Thyroid gland (tissue), 4 donors: ENCODE measurements around the gene ZDHHC11B. TPM values are rescaled to one million over a fixed set of nuclear protein-coding genes. Genes with fewer than 3 reads are reported as not detected.

Source experiments
- DNase-seq, 2 donors: peaks; one replicate each; pipeline ENCODE4 v3.0.0-alpha.2; 2019
- H3K27ac ChIP-seq, 3 donors: fragments of 200-600 bp; sonication (generic); 1 replicate in 2 of 3; 2 replicates in 1 of 3; pipeline ENCODE4 v1.5.1; 2016 to 2019; ENCODE audit warnings: mild to moderate bottlenecking in 1 of 3, moderate library complexity in 1 of 3
- H3K27me3 ChIP-seq: fragments of 200-600 bp; sonication (generic); one replicate; pipeline ENCODE4 v1.5.1; 2019
- H3K36me3 ChIP-seq, 2 donors: fragments of 200-600 bp; sonication (generic); one replicate each; pipeline ENCODE4 v1.5.1; 2016 to 2019
- H3K4me1 ChIP-seq, 2 donors: fragments of 200-600 bp; sonication (generic); one replicate each; pipeline ENCODE4 v1.5.1; 2017 to 2019
- H3K4me3 ChIP-seq, 3 donors: fragments of 200-600 bp; sonication (generic); replicated peaks in 1 of 3; 1 replicate in 2 of 3; 2 replicates in 1 of 3; pipeline ENCODE4 v1.5.1; 2016; ENCODE audit warnings: mild to moderate bottlenecking in 1 of 3
- H3K9me3 ChIP-seq: fragments of 200-600 bp; sonication (generic); one replicate; pipeline ENCODE4 v1.5.1; 2017
- POLR2A ChIP-seq, 2 donors: fragments of 450-650 bp; IDR thresholded peaks; one replicate each; pipeline ENCODE4 v1.6.1; 2017; ENCODE audit warnings: antibody characterized with exemption in 2 of 2, mild to moderate bottlenecking in 2 of 2, moderate library complexity in 1 of 2
- WGBS, 2 donors: methylation state at CpG; one replicate each; pipeline ENCODE4 v1.1.5; 2017; 5-methylcytosine and 5-hydroxymethylcytosine counted together
- intact Hi-C: fragments of 100-400 bp; cut with DNase I; formaldehyde crosslinking; loops from one replicate; pipeline ENCODE4 v1.15.1; 2023
- total RNA-seq, 4 donors: library from RNA; depleted of rRNA; stranded (reverse); fragments of >200 nt; gene quantifications; one replicate each; pipeline ENCODE4 v1.2.3, GENCODE V29; 2016
- TF ChIP-seq, protein P1 (sequence below), 6 experiments: fragments of 200-600 bp in 3 of 6; fragments of 450-650 bp in 3 of 6; sonication (generic) in 3 of 6; IDR thresholded peaks; one replicate each; pipeline ENCODE4 v1.5.1; 2016 to 2019; ENCODE audit warnings: antibody characterized with exemption in 6 of 6, mild to moderate bottlenecking in 2 of 6, inconsistent platforms in 1 of 6, moderate library complexity in 1 of 6

The ZDHHC11B gene
- total RNA-seq, 4 donors from 2014 or later: 1.6 to 6.8 (median 2.9) TPM

DNA sequence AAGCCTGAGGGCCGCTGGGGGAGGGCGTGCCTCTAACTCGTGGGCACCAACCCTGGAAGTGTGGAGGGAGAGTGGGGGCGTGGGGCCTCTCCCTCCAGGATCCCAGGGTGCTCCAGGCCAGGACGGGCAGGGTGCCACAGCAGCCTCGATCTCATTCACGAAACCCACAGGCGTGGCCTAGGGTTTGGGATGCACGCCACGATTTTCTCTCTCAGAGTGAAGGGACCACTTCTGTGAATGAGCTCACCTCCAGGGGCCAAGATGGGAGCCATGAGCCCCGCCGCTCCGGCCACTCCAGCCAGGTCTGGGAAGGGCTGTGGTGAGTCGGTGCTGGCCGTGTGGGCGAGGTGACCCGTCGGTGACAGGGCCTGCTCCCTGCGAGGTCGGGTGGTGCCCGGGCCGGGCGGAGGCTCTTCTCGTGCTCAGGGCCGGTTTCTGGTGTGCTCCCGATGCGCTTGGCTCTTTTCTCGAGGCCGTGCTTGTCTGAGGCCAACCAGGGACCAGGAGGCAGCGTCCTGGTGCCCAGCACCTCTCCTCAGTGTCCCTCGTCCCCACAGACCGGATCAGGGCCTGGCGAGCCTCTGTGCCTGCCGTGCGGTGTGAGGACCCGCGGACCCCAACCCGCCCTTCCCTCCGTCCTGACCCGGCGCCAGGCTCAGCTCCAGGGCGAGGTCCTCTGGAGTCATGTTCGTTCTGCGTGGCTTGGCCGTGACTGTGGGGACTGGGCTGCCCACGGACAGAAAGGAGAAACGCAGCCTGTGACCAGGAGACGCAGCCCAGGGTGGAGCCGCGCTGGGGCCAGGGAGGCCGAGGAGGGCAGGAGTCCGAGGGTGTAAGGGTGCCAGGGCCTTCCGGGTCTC, 122.4 kb downstream of the ZDHHC11B start:
- no peak for TF ChIP-seq POLR2A (IDR thresholded peaks at IDR 0.05)
- TF ChIP-seq, protein P1, sequence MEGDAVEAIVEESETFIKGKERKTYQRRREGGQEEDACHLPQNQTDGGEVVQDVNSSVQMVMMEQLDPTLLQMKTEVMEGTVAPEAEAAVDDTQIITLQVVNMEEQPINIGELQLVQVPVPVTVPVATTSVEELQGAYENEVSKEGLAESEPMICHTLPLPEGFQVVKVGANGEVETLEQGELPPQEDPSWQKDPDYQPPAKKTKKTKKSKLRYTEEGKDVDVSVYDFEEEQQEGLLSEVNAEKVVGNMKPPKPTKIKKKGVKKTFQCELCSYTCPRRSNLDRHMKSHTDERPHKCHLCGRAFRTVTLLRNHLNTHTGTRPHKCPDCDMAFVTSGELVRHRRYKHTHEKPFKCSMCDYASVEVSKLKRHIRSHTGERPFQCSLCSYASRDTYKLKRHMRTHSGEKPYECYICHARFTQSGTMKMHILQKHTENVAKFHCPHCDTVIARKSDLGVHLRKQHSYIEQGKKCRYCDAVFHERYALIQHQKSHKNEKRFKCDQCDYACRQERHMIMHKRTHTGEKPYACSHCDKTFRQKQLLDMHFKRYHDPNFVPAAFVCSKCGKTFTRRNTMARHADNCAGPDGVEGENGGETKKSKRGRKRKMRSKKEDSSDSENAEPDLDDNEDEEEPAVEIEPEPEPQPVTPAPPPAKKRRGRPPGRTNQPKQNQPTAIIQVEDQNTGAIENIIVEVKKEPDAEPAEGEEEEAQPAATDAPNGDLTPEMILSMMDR (IDR thresholded peaks at IDR 0.05): no peak
- Histone ChIP-seq H3K4me3 (no peak overlapping the region), H3K4me1 (peaks cover 18 to 26% of the 10 kb centered on the region in 2 donors), H3K36me3 (no peaks in the 10 kb centered on the region), H3K27me3 (no peaks in the 10 kb centered on the region), H3K9me3 (no peaks in the 10 kb centered on the region), H3K27ac (no peak overlapping the region)
- intact Hi-C loops: no loop called here
- 96 to 98% methylated on average over 50 to 53 of the region's 53 CpGs for WGBS, 2 donors
- no peak for DNase-seq

DNA sequence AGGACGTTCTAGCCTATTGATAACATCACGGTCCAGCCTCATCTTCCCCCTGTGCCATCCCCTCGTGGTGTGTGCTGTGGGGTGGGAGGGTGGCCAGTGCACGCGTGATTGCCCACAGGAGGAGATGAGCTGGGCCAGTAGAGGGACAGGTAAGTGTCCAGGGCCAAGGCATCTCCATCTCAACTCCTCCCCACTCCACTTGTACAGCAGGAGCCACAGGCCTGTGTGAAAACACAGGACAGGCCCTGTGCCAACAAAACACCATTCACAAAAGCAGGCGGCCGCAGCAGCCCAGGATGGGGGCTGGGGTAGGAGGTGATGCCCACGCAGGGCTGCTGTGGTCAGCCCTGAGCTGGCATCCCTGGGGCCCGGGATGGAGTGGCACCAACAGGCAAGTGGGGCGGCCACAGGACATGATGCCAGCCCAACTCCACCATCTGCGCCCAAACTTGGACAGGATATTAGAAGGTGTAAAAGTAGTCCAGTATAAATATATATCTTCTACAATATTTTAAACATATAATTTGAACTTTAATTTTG, 124.0 kb downstream of the ZDHHC11B start:
- DNase-seq: peak; percentile 35 to 48

More for the DNA sequence above, 124.0 kb downstream of the ZDHHC11B start:
- 76 to 84% methylated on average over 8 to 11 of the region's 11 CpGs for WGBS, 2 donors
- Histone ChIP-seq H3K4me1 (peaks cover 6 to 12% of the 10 kb centered on the region in 2 donors), H3K27ac (no peak overlapping the region), H3K36me3 (no peaks in the 10 kb centered on the region), H3K4me3 (no peak overlapping the region), H3K9me3 (no peaks in the 10 kb centered on the region), H3K27me3 (no peaks in the 10 kb centered on the region)
- TF ChIP-seq, protein P1 (IDR thresholded peaks at IDR 0.05): no peak
- TF ChIP-seq POLR2A (IDR thresholded peaks at IDR 0.05): no peak
- intact Hi-C loops: no loop called here

Other genes starting within 250 kb of the ZDHHC11B start
- 1 to 10 TPM; 3.4 to 7.6 (median 4.6) TPM for gene CEP72, start 172.4 kb downstream of the ZDHHC11B start, total RNA-seq
- gene TPPP, start 91.4 kb downstream of the ZDHHC11B start, total RNA-seq: 10 to 100 TPM in 1 of 4 donors, 1 to 10 TPM in 3; 7.2 to 11.1 (median 8.4) TPM
- 1 to 10 TPM in 3 of 4 donors, under 1 TPM in 1; 0.54 to 5.3 (median 2.8) TPM for gene ZDHHC11, start 66.3 kb upstream of the ZDHHC11B start, total RNA-seq
- 10 to 100 TPM; 19.6 to 29.9 (median 25.2) TPM for gene BRD9, start 108.1 kb upstream of the ZDHHC11B start, total RNA-seq
- 1 to 10 TPM in 3 of 4 donors, not detected in 1; 1.1 to 1.7 (median 1.3) TPM for gene TRIP13, start 108.2 kb upstream of the ZDHHC11B start, total RNA-seq
- gene NKD2, start 224.1 kb upstream of the ZDHHC11B start, total RNA-seq: 1 to 10 TPM in 3 of 4 donors, under 1 TPM in 1; 0.78 to 3.2 (median 1.6) TPM